Measurements from ENCODE around the gene TOLLIP. TPM values are rescaled to one million over a fixed set of nuclear protein-coding genes. Genes with fewer than 3 reads are reported as not detected.

TOLLIP gene
- total RNA-seq, 1 experiment from 2014 or later: 32.3 TPM

DNA sequence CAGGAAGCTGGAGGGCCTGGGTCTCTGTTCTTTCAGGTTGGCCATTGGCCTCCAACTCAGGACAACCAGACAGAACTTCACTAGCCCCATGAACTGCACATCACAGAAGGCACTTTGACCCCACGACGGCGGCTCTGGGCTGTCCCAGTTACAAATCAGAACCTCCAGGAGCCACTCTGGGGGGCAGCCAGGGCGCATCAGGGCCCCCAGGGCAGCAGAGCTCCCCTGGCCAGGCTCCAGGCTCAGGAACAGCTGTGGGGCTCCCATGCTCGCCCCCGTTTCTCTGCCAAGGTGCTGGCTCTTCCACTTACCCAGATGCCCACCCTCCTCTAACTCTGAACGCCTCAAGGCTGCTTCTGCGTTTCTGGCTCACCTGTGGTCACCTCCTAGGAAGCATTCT, 25.5 kb downstream of the TOLLIP start:
- DNase-seq (ENCODE audit: low spot score): no peak
- no peak overlapping the region for H3K4me3 Mint-ChIP-seq
- H3K36me3 Mint-ChIP-seq: peaks cover 20% of the 10 kb centered on the region
- POLR2A ChIA-PET: no interaction called here
- H3K9me3 Mint-ChIP-seq: no peaks in the 10 kb centered on the region; the same call in 1 of the 2 replicates
- no peak for ATAC-seq
- no peak for TF ChIP-seq NFE2L1 (CRISPR knock-in tag; IDR thresholded peaks at IDR 0.05)
- no peak for TF ChIP-seq FOXP1 (CRISPR knock-in tag; IDR thresholded peaks at IDR 0.05; ENCODE audit: borderline replicate concordance)
- no peak for TF ChIP-seq ZNF671 (CRISPR knock-in tag; IDR thresholded peaks at IDR 0.05)
- no peak for TF ChIP-seq ERG (CRISPR knock-in tag; IDR thresholded peaks at IDR 0.05)
- no peak for TF ChIP-seq ETV6 (CRISPR knock-in tag; IDR thresholded peaks at IDR 0.05)
- TF ChIP-seq PRRX2 (CRISPR knock-in tag; IDR thresholded peaks at IDR 0.05): no peak
- no peak for TF ChIP-seq ATF2 (CRISPR knock-in tag; IDR thresholded peaks at IDR 0.05; ENCODE audit: borderline replicate concordance, low read depth)
- TF ChIP-seq, protein P1, sequence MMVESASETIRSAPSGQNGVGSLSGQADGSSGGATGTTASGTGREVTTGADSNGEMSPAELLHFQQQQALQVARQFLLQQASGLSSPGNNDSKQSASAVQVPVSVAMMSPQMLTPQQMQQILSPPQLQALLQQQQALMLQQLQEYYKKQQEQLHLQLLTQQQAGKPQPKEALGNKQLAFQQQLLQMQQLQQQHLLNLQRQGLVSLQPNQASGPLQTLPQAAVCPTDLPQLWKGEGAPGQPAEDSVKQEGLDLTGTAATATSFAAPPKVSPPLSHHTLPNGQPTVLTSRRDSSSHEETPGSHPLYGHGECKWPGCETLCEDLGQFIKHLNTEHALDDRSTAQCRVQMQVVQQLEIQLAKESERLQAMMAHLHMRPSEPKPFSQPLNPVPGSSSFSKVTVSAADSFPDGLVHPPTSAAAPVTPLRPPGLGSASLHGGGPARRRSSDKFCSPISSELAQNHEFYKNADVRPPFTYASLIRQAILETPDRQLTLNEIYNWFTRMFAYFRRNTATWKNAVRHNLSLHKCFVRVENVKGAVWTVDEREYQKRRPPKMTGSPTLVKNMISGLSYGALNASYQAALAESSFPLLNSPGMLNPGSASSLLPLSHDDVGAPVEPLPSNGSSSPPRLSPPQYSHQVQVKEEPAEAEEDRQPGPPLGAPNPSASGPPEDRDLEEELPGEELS (CRISPR knock-in tag; IDR thresholded peaks at IDR 0.05): no peak
- no peak for TF ChIP-seq RELA (CRISPR knock-in tag; IDR thresholded peaks at IDR 0.05; ENCODE audit: borderline replicate concordance)
- TF ChIP-seq ELF4 (CRISPR knock-in tag; IDR thresholded peaks at IDR 0.05; ENCODE audit: low read depth): no peak
- TF ChIP-seq, protein P2, sequence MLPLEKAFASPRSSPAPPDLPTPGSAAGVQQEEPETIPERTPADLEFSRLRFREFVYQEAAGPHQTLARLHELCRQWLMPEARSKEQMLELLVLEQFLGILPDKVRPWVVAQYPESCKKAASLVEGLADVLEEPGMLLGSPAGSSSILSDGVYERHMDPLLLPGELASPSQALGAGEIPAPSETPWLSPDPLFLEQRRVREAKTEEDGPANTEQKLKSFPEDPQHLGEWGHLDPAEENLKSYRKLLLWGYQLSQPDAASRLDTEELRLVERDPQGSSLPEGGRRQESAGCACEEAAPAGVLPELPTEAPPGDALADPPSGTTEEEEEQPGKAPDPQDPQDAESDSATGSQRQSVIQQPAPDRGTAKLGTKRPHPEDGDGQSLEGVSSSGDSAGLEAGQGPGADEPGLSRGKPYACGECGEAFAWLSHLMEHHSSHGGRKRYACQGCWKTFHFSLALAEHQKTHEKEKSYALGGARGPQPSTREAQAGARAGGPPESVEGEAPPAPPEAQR (CRISPR knock-in tag; IDR thresholded peaks at IDR 0.05): no peak
- H3K4me1 Mint-ChIP-seq: peaks cover 5% of the 10 kb centered on the region
- H3K27ac Mint-ChIP-seq: no peak overlapping the region
- CTCF ChIA-PET: no interaction called here
- no peaks in the 10 kb centered on the region for H3K27me3 Mint-ChIP-seq (ENCODE audit: low read depth)

GRCh38 chr11:1283091-1283511, 26.3 kb downstream of the TOLLIP start:
- no peak overlapping the region for H3K27ac Mint-ChIP-seq
- ATAC-seq (peak; percentile 50), DNase-seq (ENCODE audit: low spot score) (no peak)
- H3K4me1 Mint-ChIP-seq: peaks cover 5% of the 10 kb centered on the region
- H3K36me3 Mint-ChIP-seq: peaks cover 20% of the 10 kb centered on the region
- no peaks in the 10 kb centered on the region; the same call in 1 of the 2 replicates for H3K9me3 Mint-ChIP-seq
- CTCF ChIA-PET: no interaction called here
- no peak overlapping the region for H3K4me3 Mint-ChIP-seq
- POLR2A ChIA-PET: no interaction called here
- no peaks in the 10 kb centered on the region for H3K27me3 Mint-ChIP-seq (ENCODE audit: low read depth)
- TF ChIP-seq, protein P1 (CRISPR knock-in tag; IDR thresholded peaks at IDR 0.05): no peak
- TF ChIP-seq, protein P3, sequence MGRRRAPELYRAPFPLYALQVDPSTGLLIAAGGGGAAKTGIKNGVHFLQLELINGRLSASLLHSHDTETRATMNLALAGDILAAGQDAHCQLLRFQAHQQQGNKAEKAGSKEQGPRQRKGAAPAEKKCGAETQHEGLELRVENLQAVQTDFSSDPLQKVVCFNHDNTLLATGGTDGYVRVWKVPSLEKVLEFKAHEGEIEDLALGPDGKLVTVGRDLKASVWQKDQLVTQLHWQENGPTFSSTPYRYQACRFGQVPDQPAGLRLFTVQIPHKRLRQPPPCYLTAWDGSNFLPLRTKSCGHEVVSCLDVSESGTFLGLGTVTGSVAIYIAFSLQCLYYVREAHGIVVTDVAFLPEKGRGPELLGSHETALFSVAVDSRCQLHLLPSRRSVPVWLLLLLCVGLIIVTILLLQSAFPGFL (CRISPR knock-in tag; IDR thresholded peaks at IDR 0.05; ENCODE audit: borderline replicate concordance): no peak
- no peak for TF ChIP-seq ZNF232 (CRISPR knock-in tag; IDR thresholded peaks at IDR 0.05)
- TF ChIP-seq RORB (CRISPR knock-in tag; IDR thresholded peaks at IDR 0.05): no peak
- TF ChIP-seq SP1 (CRISPR knock-in tag; conservative IDR thresholded peaks at IDR 0.05): no peak
- no peak for TF ChIP-seq EMX1 (CRISPR knock-in tag; IDR thresholded peaks at IDR 0.05)
- TF ChIP-seq SMAD4 (CRISPR knock-in tag; IDR thresholded peaks at IDR 0.05): no peak
- TF ChIP-seq NR2C2 (CRISPR knock-in tag; IDR thresholded peaks at IDR 0.05): no peak
- TF ChIP-seq NFYB (CRISPR knock-in tag; conservative IDR thresholded peaks at IDR 0.05; ENCODE audit: low read depth): no peak
- TF ChIP-seq, protein P4, sequence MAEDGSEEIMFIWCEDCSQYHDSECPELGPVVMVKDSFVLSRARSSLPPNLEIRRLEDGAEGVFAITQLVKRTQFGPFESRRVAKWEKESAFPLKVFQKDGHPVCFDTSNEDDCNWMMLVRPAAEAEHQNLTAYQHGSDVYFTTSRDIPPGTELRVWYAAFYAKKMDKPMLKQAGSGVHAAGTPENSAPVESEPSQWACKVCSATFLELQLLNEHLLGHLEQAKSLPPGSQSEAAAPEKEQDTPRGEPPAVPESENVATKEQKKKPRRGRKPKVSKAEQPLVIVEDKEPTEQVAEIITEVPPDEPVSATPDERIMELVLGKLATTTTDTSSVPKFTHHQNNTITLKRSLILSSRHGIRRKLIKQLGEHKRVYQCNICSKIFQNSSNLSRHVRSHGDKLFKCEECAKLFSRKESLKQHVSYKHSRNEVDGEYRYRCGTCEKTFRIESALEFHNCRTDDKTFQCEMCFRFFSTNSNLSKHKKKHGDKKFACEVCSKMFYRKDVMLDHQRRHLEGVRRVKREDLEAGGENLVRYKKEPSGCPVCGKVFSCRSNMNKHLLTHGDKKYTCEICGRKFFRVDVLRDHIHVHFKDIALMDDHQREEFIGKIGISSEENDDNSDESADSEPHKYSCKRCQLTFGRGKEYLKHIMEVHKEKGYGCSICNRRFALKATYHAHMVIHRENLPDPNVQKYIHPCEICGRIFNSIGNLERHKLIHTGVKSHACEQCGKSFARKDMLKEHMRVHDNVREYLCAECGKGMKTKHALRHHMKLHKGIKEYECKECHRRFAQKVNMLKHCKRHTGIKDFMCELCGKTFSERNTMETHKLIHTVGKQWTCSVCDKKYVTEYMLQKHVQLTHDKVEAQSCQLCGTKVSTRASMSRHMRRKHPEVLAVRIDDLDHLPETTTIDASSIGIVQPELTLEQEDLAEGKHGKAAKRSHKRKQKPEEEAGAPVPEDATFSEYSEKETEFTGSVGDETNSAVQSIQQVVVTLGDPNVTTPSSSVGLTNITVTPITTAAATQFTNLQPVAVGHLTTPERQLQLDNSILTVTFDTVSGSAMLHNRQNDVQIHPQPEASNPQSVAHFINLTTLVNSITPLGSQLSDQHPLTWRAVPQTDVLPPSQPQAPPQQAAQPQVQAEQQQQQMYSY (CRISPR knock-in tag; IDR thresholded peaks at IDR 0.05): no peak
- no peak for TF ChIP-seq ZBTB21 (CRISPR knock-in tag; IDR thresholded peaks at IDR 0.05; ENCODE audit: borderline replicate concordance)
- TF ChIP-seq ZNF416 (CRISPR knock-in tag; IDR thresholded peaks at IDR 0.05): no peak
- TF ChIP-seq FOXK1 (CRISPR knock-in tag; IDR thresholded peaks at IDR 0.05): no peak
- TF ChIP-seq ZNF396 (CRISPR knock-in tag; IDR thresholded peaks at IDR 0.05; ENCODE audit: borderline replicate concordance): no peak
- TF ChIP-seq ZNF138 (CRISPR knock-in tag; conservative IDR thresholded peaks at IDR 0.05): no peak

Measured in WTC11 (cell line).